Mammary epithelial cell (primary cell): ENCODE results near the gene TTLL3.

Experiments used
- EZH2 ChIP-seq: IDR thresholded peaks from 2 replicates; pipeline ENCODE4 v1.6.1; 2012; ENCODE audit warnings: low read length, inconsistent platforms, borderline replicate concordance
- TF ChIP-seq, protein P1 (sequence below), 2 donors: IDR thresholded peaks in 1 of 2; conservative IDR thresholded peaks in 1 of 2; 2 replicates each; pipeline ENCODE4 v1.5.1; 2011 to 2012; ENCODE audit warnings: inconsistent platforms in 2 of 2, low read length in 2 of 2, mild to moderate bottlenecking in 2 of 2, control low read depth in 1 of 2, low read depth in 1 of 2; ENCODE audit not compliant: insufficient read depth in 1 of 2; ENCODE audit errors: extremely low read depth in 1 of 2

DNA sequence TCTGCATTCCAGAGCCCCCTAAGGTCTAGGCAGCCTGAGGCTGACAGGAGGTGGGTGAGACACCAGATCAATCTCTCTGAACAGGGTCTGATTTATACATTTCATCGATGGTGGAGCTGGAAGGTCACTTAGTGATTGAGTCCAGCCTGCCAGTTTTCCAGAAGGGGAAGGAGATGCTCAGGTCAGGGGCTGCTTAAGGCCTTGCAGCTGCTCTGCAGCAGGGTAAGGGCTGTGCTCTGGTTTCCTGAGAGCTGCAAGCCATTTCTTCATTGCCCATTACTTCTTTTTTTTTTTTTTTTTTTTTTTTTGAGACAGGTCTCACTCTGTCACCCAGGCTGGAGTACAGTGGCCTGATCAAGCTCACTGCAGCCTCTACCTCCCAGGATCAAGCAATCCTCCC is 28.5 kb upstream of the TTLL3 start:
- TF ChIP-seq, protein P1, sequence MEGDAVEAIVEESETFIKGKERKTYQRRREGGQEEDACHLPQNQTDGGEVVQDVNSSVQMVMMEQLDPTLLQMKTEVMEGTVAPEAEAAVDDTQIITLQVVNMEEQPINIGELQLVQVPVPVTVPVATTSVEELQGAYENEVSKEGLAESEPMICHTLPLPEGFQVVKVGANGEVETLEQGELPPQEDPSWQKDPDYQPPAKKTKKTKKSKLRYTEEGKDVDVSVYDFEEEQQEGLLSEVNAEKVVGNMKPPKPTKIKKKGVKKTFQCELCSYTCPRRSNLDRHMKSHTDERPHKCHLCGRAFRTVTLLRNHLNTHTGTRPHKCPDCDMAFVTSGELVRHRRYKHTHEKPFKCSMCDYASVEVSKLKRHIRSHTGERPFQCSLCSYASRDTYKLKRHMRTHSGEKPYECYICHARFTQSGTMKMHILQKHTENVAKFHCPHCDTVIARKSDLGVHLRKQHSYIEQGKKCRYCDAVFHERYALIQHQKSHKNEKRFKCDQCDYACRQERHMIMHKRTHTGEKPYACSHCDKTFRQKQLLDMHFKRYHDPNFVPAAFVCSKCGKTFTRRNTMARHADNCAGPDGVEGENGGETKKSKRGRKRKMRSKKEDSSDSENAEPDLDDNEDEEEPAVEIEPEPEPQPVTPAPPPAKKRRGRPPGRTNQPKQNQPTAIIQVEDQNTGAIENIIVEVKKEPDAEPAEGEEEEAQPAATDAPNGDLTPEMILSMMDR (conservative IDR thresholded peaks at IDR 0.05 in 1 of 2, IDR thresholded peaks at IDR 0.05 in 1 of 2; ENCODE audit: extremely low read depth in 1 of 2, insufficient read depth in 1 of 2, low read depth in 1 of 2, low read length in 2 of 2), result no peak
- no peak for TF ChIP-seq EZH2
